Measurements from ENCODE around the gene COL18A1. TPM values are rescaled to one million over a fixed set of nuclear protein-coding genes. Genes with fewer than 3 reads are reported as not detected.
"Not testable (repeated sequence)": the region's sequence is repeated elsewhere in the genome, so short reads cannot be mapped to it uniquely, and the experiment has no call there.

COL18A1 gene
- total RNA-seq, 1 donor from 2014 or later: 44.2 TPM

DNA sequence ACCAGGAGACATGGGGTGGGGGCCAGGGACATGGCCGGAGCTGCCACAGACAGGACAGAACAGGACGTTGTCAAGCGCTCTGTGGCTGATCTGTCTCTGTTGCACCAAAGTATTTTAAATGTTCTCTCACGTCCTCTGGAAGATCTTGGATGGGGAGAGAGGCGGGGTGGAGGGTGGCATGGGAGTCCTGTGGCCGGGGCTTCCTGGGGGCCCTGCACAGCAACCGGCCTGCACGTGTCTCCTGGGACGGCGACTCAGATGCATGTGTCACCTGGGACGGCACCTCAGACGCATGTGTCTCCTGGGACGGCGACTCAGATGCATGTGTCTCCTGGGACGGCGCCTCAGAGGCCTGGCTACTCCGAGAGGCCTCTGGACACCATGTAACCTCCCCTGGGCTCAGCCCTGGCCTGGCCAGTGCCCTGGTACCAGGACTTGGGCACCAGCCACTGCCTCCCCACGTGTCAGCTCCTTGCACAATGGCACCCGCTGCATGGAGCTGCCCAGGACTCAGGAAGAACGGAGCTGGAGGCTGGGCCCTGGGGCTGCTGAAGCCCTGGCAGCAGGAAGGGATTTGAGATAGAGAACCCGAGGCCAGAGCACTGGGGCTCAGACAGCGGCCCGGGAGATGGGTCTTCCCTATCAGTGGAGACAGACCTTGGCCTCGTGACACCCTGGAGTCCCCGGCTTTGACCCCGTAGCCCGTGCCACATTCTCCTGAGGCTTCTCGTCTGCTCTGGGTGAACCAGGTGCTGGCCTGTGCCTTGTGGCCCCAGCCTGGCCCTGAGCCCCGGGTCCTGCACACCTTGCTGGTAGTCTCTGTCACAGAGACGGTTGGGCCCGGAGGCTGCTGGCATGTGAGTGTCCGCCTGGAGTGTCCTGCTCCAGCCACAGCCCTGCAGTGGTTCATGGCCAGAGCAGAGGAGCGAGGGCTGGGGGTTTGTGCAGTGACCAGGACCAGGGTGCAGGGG lies 152.0 kb downstream of the COL18A1 start:
- DNase-seq (no peak), ATAC-seq (ENCODE audit: poor library complexity) (no peak)
- intact Hi-C loops (cut with DNase I): loop anchor here (5.0 to 10.0 kb wide), 3 partner anchors 35 to 368 kb away; no protein-coding TSS in a partner anchor

GRCh38 chr21:45557616-45558043 lies 152.7 kb downstream of the COL18A1 start:
- ATAC-seq (ENCODE audit: poor library complexity): no peak
- intact Hi-C loops (cut with DNase I): loop anchor here (5.0 to 10.0 kb wide), 3 partner anchors 35 to 367 kb away; no protein-coding TSS in a partner anchor
- DNase-seq: no peak

DNA sequence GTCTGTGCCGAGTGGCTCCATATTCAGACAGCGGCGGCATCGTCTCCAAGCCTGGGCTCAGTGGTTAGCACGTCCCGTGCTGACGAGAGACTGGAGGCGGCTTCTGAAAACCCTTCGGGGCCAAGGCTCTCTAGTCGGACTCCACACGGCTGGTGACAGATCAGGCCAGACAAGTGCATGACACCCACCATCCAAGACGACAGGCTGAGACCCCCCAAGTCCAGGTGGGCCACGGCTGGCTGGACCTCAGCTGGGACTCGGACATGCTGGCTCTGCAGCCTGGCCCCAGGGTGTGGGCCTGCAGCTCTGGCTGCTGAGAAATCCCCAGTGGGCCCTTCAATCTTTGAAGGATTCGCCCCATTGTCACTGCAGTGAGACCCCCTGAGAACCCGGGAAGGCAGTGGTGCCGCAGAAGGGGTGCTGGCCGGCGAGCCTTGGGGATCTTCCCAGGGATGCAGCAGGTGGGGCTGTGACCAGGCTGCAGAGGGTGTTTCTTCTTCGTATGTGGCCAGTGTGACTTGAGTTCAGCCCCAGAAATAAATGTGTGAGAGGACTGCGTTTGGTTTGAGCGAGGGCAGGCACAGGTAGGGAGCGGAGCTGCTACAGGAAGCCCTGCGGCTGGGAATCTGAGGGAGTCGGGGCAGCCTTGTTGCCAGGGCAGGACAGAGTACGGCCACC lies 153.2 kb downstream of the COL18A1 start:
- ATAC-seq (ENCODE audit: poor library complexity): no peak
- no peak for DNase-seq
- intact Hi-C loops (cut with DNase I): loop anchor here (5.0 to 10.0 kb wide), 3 partner anchors 34 to 367 kb away; no protein-coding TSS in a partner anchor

GRCh38 chr21:45559216-45560105 lies 154.5 kb downstream of the COL18A1 start:
- DNase-seq: no peak
- ATAC-seq (ENCODE audit: poor library complexity): no peak
- intact Hi-C loops (cut with DNase I): loop anchor here (5.0 to 10.0 kb wide), 3 partner anchors 33 to 365 kb away; no protein-coding TSS in a partner anchor

DNA sequence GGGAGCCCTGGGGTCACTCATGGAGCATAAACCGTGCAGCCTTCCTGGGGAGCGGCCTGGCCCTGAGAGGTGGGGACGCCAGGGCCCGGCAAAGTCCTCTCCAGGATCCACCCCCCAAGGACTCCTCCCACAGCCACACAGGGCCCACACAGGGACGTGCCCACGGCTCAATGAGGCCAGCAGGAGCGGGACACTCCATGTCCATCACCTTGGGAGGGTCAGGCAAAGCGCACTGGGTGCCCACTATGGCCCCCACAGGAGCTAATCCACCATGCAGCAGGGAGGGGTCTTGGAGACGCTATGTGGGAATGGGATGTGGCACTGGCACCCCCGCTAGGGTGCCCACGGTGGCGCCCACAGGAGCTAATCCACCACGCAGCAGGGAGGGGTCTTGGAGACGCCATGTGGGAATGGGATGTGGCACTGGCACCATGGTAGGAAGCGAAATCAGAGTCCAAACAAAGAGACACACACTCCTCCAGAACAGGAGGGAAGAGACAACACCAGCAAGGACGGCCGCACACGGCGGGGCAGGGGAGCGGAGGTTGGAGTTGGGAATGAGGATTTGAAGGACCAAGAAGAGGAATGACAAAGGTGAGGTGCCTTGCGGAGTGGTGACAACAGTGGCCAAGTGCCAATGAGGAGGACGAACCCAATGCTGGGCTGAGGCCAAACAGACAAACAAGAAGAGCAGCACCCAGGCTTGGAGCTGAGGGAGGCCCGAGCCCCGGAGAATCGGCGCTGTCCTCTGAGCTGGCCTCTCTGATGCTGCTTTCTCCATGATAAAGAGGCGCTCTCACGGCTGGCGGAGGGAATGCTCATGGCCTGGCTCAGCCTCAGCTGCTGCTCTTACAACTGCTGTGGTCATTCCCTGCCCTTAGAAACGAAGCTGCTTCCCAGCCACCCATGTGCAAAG lies 155.4 kb downstream of the COL18A1 start:
- intact Hi-C loops (cut with DNase I): no loop called here

DNA sequence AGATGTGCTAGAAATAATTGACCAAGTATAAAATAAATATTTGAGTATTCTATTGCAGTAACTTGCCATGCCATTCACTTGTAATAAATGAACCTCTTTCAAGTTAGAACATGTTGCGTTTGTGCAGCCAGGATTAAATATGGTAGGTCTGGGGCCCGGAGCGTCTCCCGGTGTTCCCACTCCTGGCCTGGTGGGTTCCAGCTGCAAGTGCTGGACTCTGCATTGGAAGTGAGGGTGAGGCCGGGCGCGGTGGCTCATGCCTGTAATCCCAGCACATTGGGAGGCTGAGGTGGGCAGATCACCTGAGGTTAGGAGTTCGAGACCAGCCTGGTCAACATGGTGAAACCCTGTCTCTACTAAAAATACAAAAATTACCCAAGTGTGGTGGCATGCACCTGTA lies 156.3 kb downstream of the COL18A1 start:
- DNase-seq; intact Hi-C loops (cut with DNase I); ATAC-seq (ENCODE audit: poor library complexity): not testable (repeated sequence)

More for the DNA sequence above, 155.4 kb downstream of the COL18A1 start:
- DNase-seq (no peak), ATAC-seq (ENCODE audit: poor library complexity) (no peak)

- intact Hi-C loops (cut with DNase I): no loop called here
- DNase-seq: no peak
- no peak for ATAC-seq (ENCODE audit: poor library complexity)
These were observed 157.4 kb downstream of the COL18A1 start for GRCh38 chr21:45562402-45562801.

GRCh38 chr21:45562965-45563364 lies 158.0 kb downstream of the COL18A1 start:
- no peak for DNase-seq
- intact Hi-C loops (cut with DNase I): no loop called here

More at GRCh38 chr21:45562965-45563364, 158.0 kb downstream of the COL18A1 start:
- ATAC-seq (ENCODE audit: poor library complexity): no peak

Small RNAs within 50 kb of the gene (microRNA-seq; reads per million reads assigned to microRNA genes)
- gene MIR6815: 1.9 reads per million

Other genes with a start within 250 kb of the COL18A1 start
- gene POFUT2, start 117.3 kb upstream of the COL18A1 start, total RNA-seq: 15.3 TPM
- gene SLC19A1, start 137.3 kb downstream of the COL18A1 start, total RNA-seq: 6.9 TPM
- gene PCBP3, start 238.6 kb downstream of the COL18A1 start, total RNA-seq: 2.0 TPM